HL-60 (cell line): ENCODE measurements around the gene ANKFN1.

Experiments
- CTCF ChIP-seq: IDR thresholded peaks from one replicate; pipeline ENCODE4 v1.5.1; 2011; ENCODE audit warnings: low read length, control low read depth, inconsistent platforms; ENCODE audit not compliant: insufficient read depth
- POLR2AphosphoS5 ChIP-seq: IDR thresholded peaks from 2 replicates; pipeline ENCODE4 v1.6.1; 2012; ENCODE audit warnings: low read depth
- REST ChIP-seq: IDR thresholded peaks from 2 replicates; pipeline ENCODE4 v1.6.1; 2012; ENCODE audit warnings: low read depth; ENCODE audit not compliant: insufficient replicate concordance

GRCh38 chr17:56169621-56170020 is 16.3 kb downstream of the ANKFN1 start:
- TF ChIP-seq POLR2AphosphoS5 (no peak), CTCF (no peak), REST (no peak)
